ENCODE results near the gene SLC13A5.
"Not testable (repeated sequence)": the region's sequence is repeated elsewhere in the genome, so short reads cannot be mapped to it uniquely, and the experiment has no call there.

The SLC13A5 gene

GRCh38 chr17:6713130-6713917, at the start of gene SLC13A5:
SLC13A5 (minus strand) TSS chr17:6713369; CDS start chr17:6713333, 36 bp downstream.
- no peak for DNase-seq (ENCODE audit: low read depth)

DNA sequence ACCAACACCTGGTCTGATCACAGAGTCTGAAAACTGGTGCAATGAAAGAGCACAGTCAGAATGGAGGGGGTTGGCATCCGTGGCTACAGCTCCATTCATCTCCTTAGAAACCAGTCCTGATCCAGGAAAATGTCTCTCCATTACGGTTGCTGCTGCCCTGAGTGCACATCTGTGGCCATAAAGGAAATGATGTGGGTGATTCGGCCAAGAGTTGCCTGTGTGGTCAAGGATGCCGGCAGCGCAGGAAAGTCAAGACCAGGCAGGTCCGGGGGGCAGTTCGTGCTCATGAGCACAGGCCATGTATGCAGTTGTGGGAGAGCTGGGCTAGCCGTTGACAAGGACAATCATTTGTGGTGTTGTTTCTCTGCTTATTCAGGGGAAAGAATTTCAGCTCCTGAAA, 48.6 kb upstream of the SLC13A5 start:
- DNase-seq (ENCODE audit: low read depth): no peak

GRCh38 chr17:6757747-6758146, 44.6 kb upstream of the SLC13A5 start:
- DNase-seq (ENCODE audit: low read depth): no peak

DNA sequence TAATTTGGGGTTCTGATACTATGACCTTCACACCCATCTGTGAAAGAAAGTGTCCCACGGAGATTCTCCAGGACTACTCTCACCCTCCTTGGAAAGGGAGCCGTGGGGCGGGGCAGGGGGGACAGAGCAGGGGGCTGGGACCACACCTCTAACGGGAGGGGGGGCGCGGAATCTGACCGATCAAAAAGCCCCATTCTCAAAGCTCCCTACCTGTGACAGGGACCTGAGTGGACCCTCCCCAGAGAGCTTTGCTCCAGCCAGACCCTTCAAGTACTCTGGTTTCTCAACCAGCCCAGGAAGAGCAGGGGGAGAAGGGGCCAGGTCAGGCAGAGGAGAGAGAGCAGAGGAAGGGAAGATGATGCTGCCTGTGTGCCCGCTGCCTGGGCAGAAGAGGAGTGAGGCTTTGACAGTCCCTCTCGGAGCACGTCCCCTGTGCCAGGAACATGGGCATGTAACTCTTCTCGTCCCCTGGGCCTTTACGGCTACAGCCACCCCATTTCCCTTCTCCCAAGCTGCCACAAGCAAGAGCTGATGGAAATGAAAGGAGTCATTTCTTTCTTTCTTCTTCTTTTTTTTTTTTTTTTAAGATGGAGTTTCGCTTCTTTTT, 43.4 kb upstream of the SLC13A5 start:
- DNase-seq (ENCODE audit: low read depth): no peak

GRCh38 chr17:6755731-6756184, 42.6 kb upstream of the SLC13A5 start, which contains the start of gene XAF1:
XAF1 (plus strand) TSS chr17:6756046; CDS start chr17:6756079, 33 bp downstream.
- peak; percentile 64 for DNase-seq (ENCODE audit: low read depth)

- peak; percentile 33 for DNase-seq (ENCODE audit: low read depth)
Observed at GRCh38 chr17:6755281-6755680, 42.1 kb upstream of the SLC13A5 start.

DNA sequence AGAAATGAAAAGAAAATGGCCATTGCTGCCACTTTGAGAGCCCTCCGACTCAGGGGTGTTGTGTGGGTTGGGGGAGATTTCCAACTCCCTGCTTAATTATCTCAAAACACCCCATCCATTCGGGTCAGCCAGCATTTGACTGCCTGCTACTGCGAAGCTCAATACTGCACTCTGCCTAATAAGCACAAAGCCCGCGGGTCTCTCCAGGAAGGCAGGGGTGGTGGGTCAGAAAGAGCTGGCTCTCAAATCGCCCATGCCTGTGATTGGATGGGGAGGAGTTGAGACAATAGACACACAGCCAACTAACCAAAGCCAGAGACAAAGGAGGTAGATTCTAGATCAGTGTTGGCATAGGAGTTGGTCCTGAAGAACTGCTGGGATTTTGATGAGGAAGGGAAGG, 40.4 kb upstream of the SLC13A5 start:
- DNase-seq (ENCODE audit: low read depth): no peak

GRCh38 chr17:6753006-6753445, 39.9 kb upstream of the SLC13A5 start:
- peak; percentile 53 for DNase-seq (ENCODE audit: low read depth)

- peak; percentile 99 for DNase-seq (ENCODE audit: low read depth)
Observed at GRCh38 chr17:6752068-6752909, 39.1 kb upstream of the SLC13A5 start.

DNA sequence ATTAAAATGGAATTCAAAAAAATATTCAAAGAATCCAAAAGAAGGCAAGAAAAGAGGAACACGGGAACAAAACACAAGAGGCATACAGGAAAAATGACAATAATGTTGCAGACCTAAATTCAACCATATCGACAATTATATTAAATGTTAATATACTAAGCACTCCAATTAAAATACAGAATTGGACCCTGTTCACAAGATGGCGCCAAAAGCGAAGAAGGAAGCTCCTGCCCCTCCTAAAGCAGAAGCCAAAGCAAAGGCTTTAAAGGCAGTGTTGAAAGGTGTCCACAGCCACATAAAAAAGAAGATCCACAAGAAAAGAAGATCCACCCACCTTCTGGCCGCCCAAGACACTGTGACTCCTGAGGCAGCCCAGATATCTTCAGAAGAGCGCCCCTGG, 36.4 kb upstream of the SLC13A5 start:
- no peak for DNase-seq (ENCODE audit: low read depth)

- no peak for DNase-seq (ENCODE audit: low read depth)
Observed at GRCh38 chr17:6748617-6749016, 35.4 kb upstream of the SLC13A5 start.

DNA sequence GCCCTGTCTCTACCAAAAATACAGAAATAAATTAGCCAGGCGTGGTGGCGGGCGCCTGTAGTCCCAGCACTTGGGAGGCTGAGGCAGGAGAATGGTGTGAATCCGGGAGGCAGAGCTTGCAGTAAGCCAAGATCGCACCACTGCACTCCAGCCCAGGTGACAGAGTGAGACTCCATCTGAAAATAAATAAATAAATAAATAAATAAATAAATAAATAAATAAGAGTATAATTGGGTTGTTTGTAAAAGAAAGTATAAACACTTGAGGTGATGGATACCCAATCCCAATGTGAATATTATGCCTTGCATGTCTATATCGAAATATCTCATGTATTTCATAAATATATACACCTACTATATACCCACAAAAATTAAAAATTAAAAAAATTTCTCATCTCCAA, 33.5 kb upstream of the SLC13A5 start:
- DNase-seq (ENCODE audit: low read depth): not testable (repeated sequence)

DNA sequence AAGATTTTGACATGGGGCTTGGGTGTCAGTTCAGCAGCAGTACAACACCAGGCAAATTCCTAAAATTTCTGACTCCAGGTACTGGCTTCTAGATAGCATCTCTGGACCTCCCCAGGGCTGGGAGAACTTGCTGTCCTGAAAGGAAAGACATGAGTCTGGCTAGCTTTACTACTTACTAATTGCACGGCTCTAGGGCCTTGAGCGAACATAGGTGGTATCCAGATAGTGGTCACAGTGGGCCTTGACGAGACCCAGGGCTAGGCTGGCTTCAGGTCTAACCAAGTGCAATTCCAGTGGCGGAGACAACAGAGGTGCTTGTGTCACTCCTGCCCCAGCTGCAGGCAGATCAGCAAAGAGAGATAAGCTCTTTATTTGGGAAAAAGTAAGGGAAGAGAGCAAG, 16.4 kb upstream of the SLC13A5 start:
- DNase-seq (ENCODE audit: low read depth): no peak

- DNase-seq (ENCODE audit: low read depth): no peak
Observed at GRCh38 chr17:6724009-6724408, 10.8 kb upstream of the SLC13A5 start.

DNA sequence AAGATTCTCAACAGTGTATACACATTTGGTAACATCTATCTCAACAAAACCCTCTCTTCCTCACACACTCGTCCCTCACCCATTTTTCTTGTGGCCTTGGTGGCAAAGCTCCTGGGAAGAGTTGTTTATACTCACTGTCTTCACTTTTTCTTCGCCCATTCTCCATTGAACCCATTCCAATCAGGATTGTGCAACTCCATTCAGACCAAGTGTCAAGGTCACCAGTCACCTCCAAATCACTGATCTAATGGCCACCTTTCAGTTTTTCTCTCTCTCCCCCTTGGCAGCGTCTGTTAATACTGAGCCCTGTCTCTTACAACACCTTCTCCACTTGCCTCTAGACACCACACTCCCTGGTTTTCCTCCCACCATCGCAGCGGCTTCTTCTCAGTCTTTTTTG, 8.6 kb upstream of the SLC13A5 start:
- DNase-seq (ENCODE audit: low read depth): no peak

- DNase-seq (ENCODE audit: low read depth): no peak
Observed at GRCh38 chr17:6716736-6717135, 3.6 kb upstream of the SLC13A5 start.

GRCh38 chr17:6714315-6714874, 1.2 kb upstream of the SLC13A5 start:
- no peak for DNase-seq (ENCODE audit: low read depth)

DNA sequence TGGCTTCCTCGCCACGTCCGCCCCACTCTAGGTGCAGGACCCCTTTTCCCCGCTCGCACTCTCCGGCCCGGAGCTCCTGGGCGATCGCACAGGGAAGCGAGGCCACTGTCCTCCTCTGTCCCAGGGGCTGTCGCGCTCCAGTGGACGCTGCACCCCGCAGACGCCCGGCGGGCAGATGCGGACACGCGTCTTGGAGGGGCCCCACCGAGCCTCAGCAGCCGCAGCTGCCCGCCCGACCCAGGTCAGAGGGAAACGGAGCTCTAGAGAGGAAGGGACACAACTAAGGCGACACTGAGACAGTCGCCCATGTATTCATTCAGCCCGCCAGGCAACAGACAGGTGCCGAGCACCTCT, 726 bp upstream of the SLC13A5 start:
- DNase-seq (ENCODE audit: low read depth): no peak

GRCh38 chr17:6712854-6713129, 377 bp downstream of the SLC13A5 start:
- no peak for DNase-seq (ENCODE audit: low read depth)

- no peak for DNase-seq (ENCODE audit: low read depth)
Observed at GRCh38 chr17:6712058-6712853, 913 bp downstream of the SLC13A5 start.

DNA sequence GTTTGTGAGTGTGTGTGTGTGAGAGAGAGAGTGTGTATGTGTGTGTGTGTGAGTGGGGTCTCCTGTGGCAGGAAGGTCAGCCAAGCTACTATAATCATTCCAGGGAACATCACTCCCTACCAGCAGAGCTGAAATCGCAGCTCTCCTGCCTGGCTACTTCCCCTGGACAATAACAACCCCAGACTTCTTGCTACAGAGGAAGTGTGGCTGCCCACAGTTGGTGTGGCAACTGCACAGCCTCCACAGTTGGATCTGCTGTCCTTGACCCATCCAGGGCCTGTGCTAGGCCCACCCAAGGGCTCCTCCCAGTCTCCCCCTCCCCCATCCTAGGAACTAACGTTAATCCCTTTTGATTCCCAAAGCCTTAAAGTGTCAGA, 1.5 kb downstream of the SLC13A5 start:
- DNase-seq (ENCODE audit: low read depth): no peak
